DMS53 treated with DMSO at 0.1 percent for 48 hours (cell line): ENCODE data around the gene SNX3.
"Not testable (repeated sequence)": the region's sequence is repeated elsewhere in the genome, so short reads cannot be mapped to it uniquely, and the experiment has no call there.

ENCODE experiments used
- DNase-seq: peaks from one replicate; lab custom pipeline; 2025; ENCODE audit not compliant: unreplicated experiment; lab: John Stamatoyannopoulos, UW

Gene SNX3

DNA sequence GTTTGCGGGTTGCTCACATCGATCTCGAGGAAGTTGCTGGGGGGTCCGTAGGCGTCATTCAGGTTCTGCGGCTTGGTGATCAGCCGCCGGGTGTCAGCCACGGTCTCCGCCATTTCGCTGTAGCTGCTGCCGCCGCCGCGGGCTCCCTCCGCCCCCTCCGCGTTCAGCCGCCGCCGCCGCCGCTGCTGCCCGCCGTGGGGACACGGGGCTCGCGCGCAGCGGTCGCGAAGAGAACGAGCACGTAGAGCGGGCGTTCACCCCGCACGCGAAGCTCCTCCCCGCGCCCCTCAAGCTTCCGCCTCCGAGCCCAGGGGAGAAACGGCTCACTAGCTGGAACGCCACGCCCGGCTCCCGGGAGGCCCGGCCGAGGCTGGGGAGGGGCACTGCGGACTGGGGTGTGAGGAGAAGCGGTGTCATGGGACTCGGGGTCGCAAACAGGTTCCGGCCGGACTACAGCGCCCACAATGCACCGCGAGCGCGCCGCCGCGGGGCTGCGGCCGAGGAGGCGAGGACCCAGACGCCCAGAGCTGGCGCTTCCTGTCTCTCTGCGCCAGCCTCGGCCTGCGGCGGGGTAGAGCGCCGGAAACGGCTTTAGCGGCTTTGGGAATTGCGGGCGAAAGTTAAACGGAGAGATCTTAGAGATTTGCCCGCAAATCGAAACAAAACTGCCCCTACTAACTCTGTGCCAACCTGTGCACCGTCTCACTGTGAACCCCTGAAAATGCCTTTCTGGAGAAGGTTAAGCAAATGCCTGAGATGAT lies at the start of gene SNX3:
Gene SNX3, minus strand, starts transcription at position 232 of the 761 bp plus-strand sequence. Its CDS starts 119 bp downstream, at position 113.
- peak; percentile 77 for DNase-seq

DNA sequence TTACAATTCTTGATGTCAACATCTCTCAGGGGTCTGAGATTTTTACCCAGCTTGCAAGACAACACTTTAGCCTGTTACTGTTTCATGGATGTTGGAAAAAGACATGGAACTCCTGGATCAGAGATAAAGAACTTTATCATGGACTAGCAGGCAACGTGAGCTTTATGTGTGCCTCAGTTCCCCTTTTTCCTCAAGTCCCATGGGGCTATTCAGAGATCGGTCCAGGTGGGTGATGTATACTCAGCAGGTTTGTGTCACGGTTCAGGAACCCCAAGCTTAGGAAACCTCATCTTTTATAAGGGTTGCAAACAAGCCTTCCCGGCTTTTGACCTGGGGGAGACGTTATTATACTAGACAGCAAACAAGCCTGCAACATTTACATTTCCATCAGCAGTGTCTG lies 49.0 kb upstream of the SNX3 start:
- DNase-seq = no peak

DNA sequence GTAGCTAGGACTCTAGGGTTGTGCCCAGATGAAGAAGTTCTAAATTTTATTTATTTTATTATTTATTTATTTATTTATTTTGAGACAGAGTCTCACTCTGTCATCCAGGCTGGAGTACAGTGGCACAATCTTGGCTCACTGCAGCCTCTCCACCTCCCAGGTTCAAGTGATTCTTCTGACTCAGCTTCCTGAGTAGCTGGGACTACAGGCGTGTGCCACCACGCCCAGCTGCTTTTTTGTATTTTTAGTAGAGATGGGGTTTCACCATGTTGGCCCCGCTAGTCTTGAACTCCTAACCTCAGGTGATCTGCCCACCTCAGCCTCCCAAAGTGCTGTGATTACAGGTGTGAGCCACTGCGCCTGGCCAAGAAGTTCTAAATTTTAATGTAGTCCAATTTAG lies 47.8 kb upstream of the SNX3 start:
- DNase-seq = not testable (repeated sequence)

DNA sequence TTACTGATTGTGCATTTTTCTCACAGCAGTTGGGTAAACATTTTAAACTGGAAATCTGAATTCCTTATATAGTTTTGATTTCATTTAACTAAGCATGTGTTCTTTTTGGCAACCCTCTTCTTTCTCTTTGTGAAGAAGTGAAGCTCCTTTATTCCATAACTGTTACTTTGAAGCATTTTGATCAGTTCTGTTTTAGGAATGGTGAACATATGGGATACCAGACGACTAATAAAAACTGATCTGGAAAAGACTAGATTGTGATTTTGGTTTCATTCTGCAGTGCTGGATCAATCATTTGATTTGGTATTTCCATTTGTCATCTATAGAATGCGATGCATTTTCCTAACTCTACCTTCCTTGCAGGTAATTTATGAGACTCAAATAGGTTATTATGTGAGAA lies 43.8 kb upstream of the SNX3 start:
- no peak for DNase-seq

DNA sequence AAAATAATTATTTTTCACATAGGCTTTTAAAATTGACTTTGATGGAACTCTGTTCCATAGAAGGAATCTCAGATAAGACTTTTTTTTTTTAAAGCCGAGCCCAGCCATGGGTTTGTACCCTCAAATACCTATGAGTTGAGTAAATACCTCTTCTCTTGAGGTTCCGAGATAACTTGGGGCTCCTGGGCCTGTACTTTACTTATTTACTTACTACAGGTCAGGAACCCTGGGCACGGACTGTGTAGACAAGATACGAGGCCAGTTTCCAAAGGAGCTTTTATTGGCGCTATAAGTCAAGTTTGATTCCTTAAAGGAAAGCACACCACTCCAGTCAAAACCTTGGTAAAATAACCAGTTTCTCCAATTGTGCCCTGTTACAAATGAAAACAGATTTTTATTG lies 41.5 kb upstream of the SNX3 start:
- no peak for DNase-seq

DNA sequence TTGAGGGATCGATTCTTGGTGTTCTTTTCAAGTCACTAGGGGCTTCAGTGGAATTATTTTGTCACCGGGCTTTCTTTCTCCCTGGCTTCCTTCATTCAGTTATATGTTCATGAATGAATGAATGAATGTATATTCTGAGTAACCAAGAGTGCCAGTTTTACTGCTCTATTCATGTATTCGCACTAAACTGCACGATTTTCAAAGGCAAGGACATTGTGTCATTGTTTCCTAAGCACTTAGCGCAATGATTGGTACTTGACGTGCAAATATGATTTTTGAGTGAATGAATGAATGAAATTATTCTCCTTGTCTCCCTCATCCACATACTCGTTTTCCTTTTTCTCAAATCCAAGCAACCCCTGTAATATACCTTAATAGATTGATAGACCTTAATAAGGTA lies 34.8 kb upstream of the SNX3 start:
- no peak for DNase-seq

DNA sequence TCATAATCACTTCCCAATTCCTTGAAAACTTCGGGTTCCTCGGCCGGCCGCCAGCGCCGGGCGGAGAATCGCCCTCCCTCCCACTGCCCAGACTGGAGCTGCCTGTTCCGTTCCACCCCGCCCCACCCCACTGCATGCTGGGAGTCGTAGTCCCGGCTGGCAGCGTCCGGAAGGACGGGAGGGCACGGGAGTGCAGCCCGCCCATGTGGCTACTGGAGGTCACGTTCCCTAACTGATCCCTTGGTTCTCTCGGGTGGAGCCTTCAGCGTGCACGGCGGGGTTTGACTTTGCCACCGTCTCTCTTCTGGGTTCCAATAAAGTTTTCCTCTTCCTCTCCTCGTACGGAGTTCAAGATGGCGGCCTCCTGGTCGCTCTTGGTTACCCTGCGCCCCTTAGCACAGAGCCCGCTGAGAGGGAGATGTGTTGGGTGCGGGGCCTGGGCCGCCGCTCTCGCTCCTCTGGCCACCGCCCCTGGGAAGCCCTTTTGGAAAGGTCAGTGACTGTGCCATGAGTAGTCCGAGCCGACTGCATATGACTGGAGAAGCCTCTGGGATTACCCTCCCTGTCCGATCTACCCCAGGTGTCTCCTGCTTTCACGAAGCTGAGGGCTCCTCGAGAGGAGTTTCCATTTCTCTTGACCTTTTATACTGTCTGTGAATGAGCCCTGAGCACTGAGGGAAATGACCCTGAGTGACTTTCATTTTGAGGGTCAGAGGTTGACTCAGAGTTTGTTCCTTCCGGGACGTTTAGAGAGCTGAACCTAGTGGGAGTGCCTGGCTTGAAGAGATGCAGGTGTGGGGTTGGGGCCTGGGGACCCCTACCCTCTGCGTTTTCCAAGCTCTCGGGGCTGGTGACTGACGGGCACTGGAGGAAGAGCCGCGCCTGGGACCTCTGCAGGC lies 34.1 kb upstream of the SNX3 start, which contains the start of gene AFG1L:
Gene AFG1L, plus strand, starts transcription at position 328 of the 899 bp plus-strand sequence. Its CDS starts 26 bp downstream, at position 354.
- DNase-seq = peak; percentile 51

DNA sequence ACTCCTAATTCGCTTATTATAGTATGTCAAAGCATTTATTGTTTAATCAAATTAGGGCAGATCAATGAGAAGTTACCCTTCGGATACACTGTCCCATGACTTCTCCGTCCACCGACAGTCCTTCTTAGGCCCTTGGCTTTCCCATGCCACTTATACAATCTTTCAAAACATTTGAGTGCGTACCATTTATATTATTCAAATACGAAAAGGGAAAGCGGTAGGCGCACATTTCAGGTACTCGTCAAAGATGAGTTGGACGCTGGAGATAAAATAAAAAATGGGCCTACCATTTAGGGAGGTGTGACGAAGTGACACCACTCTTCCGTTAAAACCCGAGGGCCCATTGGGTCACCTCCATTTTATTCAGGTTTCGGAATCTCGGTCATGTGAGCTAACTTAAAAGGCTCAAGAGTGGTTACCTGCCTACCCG lies 33.5 kb upstream of the SNX3 start:
- DNase-seq = no peak

DNA sequence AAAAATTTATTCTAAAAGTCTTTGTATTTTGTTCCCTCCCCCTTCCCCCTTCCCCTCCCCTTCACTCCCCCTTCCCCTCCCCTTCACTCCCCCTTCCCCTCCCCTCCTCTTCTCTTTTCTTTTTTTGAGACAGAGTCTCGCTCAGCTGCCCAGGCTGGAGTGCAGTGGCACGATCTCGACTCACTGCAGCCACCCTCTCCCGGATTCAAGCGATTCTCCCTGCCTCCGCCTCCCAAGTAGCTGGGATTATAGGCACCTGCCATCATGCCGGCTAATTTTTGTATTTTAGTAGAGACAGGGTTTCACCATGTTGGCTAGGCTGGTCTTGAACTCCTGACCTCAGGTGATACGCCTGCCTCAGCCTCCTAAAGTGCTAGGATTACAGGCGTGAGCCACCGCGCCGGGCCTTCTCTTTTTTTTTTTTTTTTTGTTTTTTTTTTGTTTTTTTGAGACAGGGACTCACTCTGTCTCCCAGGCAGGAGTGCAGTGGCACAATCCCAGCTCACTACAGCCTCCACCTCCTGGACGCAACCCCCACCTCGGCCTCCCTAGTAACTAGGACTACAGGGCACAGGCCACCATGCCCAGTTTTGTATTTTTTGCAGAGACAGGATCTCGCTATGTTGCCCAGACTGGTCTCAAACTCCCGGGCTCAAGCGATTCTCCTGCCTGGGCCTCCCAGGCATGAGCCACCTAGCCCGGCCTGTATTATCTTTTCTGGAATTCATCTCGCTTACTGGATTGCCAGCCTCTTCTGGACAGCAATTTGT lies 32.9 kb upstream of the SNX3 start:
- no peak for DNase-seq

DNA sequence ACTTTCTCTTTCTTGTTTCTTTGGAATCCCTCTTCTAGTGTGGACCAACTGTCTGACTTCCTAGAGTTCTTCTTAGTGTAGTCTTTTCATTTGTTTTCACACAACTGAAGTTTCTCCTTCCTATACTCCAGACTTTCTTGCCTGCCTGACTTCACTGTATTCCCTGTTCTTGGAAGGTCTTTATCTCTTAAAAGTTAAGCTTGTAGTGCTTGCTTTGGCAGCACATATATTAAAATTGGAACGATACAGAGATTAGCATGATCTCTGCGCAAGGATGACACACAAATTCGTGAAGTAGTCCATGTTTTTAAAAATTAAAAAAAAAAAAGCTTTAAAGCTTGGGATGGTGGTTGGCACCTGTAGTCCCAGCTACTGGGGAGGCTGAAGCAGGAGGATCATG lies 31.7 kb upstream of the SNX3 start:
- not testable (repeated sequence) for DNase-seq

DNA sequence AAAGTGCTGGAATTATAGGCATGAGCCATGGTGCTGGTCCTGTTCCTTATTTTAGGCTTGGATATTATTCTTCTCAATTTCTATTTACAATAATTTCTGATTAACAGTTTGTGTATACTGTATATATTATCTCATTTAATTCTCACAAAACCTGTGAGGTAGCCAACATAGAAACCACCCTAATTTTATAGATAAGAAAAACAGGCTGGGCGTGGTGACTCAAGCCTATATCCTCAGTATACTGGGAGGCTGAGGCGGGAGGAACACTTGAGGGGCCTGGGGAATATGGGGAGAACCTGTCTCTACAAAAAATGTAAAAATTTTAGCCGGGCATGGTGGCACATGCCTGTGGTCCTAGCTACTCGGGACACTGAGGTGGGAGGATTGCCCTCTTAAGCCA lies 30.3 kb upstream of the SNX3 start:
- DNase-seq = no peak

DNA sequence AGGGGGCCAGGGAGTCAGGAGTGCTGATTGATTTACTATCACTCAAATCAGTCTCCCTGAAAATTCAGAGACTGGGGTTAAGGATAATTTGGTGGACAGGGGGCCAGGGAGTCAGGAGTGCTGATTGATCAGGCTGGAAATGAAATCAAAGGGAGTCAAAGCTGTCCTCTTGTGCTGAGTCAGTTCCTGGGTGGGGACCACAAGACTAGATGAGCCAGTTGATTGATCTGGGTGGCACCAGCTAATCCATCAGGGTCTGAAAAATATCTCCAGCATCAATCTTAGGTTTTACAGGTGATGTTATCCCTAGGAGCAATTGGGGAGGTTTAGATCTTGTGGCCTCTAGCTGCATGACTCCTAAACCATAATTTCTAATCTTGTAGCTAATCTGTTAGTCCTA lies 27.9 kb upstream of the SNX3 start:
- no peak for DNase-seq

DNA sequence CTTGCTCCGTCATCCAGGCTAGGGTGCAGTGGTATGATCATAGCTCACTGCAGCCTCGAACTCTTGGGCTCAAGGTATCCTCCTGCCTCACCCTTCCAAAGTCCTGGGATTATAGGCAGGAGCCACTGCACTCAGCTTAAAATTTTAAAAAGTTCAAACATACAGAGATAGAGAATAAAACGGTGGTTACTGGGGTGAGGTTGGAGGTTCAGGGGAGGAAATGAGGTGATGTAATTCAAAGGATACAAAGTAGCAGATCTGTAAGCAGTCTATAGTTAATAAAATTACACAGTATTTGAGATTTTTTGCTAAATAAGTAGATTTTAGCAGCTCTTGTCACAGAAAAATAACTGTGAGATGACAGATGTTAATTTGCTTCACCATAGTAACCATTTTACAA lies 26.5 kb upstream of the SNX3 start:
- no peak for DNase-seq

DNA sequence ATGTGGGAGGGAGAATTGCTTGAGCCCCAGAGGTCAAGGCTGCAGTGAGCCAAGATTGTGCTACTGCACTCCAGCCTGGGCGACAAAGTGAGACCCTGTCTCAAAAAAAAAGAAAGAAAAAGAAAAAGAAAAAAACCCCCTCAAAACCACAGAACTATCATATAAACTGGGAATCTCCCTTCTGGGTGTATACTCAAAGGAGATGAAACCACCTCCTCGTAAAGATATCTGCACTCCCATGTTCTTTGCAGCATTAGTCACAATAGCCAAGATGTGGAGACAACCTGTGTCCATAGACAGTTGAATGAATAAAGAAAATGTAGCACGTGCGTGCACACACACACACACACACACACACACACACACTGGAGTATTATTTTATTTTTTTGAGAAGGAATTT lies 25.5 kb upstream of the SNX3 start:
- no peak for DNase-seq

DNA sequence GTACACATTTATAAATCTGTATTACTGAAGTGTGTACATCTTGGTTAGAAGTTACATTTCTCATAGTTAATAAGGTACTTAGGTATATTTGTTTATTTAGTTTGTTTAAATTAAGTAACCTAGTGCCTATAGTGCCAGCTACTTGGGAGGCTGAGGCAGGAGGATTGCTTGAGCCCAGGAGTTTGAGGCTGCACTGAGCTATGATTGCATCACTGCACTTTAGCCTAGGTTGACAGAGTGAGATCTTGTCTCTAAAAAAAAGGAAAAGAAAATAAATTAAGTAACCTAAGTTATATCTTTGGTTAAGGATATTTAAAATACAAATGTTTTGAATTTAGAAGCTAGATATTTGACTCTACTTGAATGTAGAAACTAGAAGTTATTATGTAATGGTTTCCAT lies 24.5 kb upstream of the SNX3 start:
- no peak for DNase-seq

DNA sequence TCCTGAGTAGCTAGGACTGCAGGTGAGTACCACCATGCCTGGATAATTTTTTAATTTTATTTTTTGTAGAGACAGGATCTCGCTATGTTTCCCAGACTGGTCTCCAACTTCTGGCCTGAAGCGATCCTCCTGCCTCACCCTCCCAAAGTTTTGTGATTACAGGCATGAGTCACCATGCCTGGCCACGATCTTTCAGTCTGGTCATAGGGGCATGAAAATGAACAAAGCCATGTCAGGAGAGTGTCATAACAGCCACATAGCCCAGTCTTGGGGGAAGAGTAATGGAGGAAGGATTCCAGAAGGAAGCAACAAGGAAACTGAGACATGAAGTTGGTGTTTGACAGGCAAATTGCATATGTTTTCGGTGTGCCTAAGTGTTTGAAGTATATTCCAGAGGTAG lies 17.0 kb upstream of the SNX3 start:
- no peak for DNase-seq

DNA sequence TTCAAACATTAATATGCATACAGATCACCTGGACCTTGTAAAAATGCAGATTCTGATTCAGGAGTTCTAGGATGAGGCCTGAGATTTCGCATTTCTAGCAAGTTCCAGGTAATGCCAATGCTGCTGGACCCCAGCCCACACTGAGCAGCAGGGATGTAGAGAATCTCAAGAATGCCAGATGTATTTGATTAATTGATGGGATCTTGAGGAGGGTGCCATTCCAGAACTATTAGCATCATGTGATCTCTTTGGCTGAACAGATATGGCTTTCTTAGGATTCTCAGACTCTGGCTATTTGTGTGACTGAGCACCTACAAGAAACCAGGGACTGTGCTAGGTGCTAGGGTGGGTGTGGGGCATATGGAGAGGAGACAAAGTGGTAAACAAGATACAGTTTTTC lies 16.5 kb upstream of the SNX3 start:
- no peak for DNase-seq

DNA sequence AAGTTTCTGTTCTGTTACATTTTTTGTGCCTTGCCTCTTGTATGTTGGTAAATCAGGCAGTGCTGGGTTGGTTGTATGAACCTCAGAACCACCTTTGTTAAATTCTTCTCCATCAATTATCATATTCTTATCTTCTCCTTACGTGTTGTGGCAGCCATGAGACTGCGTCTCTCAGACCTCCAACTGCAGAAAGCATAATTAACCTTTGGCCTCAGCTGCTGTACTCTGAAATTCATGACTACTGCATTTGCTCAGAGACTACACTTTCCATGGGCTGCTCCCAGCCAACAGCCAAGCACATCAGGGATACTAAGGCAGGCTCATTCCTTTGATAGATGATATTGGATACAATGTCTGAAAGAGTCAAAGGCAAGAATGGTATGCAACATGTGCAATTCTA lies 15.1 kb upstream of the SNX3 start:
- DNase-seq = no peak

DNA sequence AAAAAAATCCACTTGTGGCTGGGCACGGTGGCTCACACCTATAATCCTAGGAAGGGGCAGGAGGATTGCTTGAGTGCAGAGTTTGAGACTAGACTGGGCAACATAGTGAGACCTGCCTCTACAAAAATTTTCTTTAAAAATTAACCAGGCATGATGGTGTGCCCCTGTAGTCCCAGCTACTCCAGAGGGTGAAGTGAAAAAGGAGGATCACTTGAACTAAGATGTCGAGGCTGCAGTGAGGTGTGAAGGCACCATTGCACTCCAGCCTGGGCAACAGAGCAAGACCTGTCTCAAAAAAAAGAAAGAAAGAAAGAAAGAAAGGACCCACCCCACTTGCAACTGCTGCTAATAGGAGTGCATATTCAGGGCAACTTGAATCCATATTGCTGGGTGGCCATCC lies 13.7 kb upstream of the SNX3 start:
- no peak for DNase-seq

DNA sequence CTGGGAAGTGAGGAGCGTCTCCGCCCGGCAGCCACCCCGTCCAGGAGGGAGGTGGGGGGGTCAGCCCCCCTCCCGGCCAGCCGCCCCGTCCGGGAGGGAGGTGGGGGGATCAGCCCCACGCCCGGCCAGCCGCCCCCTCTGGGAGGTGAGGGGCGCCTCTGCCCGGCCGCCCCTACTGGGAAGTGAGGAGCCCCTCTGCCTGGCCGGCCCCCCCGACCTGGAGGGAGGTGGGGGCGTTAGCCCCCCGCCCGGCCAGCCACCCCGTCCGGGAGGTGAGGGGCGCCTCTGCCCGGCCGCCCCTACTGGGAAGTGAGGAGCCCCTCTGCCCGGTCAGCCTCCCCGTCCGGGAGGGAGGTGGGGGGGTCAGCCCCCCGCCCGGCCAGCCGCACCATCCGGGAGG lies 9.1 kb upstream of the SNX3 start:
- not testable (repeated sequence) for DNase-seq

DNA sequence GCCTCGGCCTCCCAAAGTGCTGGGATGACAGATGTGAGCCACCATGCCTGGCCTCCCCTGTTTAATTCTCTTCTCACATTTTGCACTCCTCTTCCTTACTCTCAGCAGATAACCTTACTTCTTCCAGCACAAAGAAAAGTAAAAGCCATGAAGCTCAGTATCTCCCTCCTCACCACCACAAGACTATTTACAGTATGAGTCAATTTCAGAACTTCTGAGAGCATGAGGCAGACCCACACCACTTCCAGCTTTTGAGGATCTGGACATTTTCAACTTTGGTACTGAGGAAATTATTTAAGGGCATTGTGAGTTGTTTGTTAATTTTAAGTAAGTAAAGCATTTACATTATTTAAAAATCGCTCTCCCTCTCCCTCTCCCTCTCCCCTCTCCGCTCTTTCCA lies 8.0 kb upstream of the SNX3 start:
- DNase-seq = no peak
